Inferior parietal cortex (tissue), 1 donor: ENCODE results near the gene WIZ.
A peak's percentile ranks its signal among the peaks of the same experiment; 100 is the strongest.
"Not testable (repeated sequence)": the region's sequence is repeated elsewhere in the genome, so short reads cannot be mapped to it uniquely, and the experiment has no call there.

Experiments used
- DNase-seq: peaks from one replicate; pipeline ENCODE4 v3.0.0-alpha.2; 2016; ENCODE audit errors: extremely low spot score

WIZ gene

GRCh38 chr19:15404097-15404779, 45.5 kb downstream of the WIZ start:
- no peak for DNase-seq

GRCh38 chr19:15403151-15403531, 46.6 kb downstream of the WIZ start:
- no peak for DNase-seq

- no peak for DNase-seq
These were observed 47.2 kb downstream of the WIZ start for GRCh38 chr19:15402411-15403150.

GRCh38 chr19:15401397-15401710, 48.4 kb downstream of the WIZ start:
- no peak for DNase-seq

GRCh38 chr19:15400521-15401396, 49.0 kb downstream of the WIZ start:
- no peak for DNase-seq

GRCh38 chr19:15399635-15400034, 50.1 kb downstream of the WIZ start:
- no peak for DNase-seq

GRCh38 chr19:15399234-15399515, 50.6 kb downstream of the WIZ start:
- no peak for DNase-seq

GRCh38 chr19:15398501-15399233, 51.1 kb downstream of the WIZ start:
- no peak for DNase-seq

- DNase-seq, result no peak
These were observed 52.0 kb downstream of the WIZ start for GRCh38 chr19:15397782-15398181.

GRCh38 chr19:15397236-15397635, 52.5 kb downstream of the WIZ start:
- DNase-seq, result no peak

GRCh38 chr19:15396436-15396835, 53.3 kb downstream of the WIZ start:
- no peak for DNase-seq

- DNase-seq, result not testable (repeated sequence)
These were observed 54.5 kb downstream of the WIZ start for GRCh38 chr19:15395251-15395650.

- no peak for DNase-seq
These were observed 55.3 kb downstream of the WIZ start for GRCh38 chr19:15394426-15394825.

GRCh38 chr19:15393963-15394362, 55.8 kb downstream of the WIZ start:
- no peak for DNase-seq

- DNase-seq, result no peak
These were observed 58.9 kb downstream of the WIZ start for GRCh38 chr19:15390814-15391213.

GRCh38 chr19:15381864-15382263, 67.9 kb downstream of the WIZ start:
- no peak for DNase-seq

GRCh38 chr19:15381429-15381828, 68.3 kb downstream of the WIZ start:
- no peak for DNase-seq

- no peak for DNase-seq
These were observed 69.6 kb downstream of the WIZ start for GRCh38 chr19:15379999-15380647.

GRCh38 chr19:15379083-15379998, 70.4 kb downstream of the WIZ start, which contains the start of gene AKAP8:
Gene AKAP8, minus strand, starts transcription at chr19:15379787. Its CDS starts 56 bp downstream, at chr19:15379731.
- DNase-seq, result peak; percentile 97

- DNase-seq, result no peak
These were observed 71.1 kb downstream of the WIZ start for GRCh38 chr19:15378534-15379082.
